ENCODE data around the gene FCER2. TPM values are rescaled to one million over a fixed set of nuclear protein-coding genes. Genes with fewer than 3 reads are reported as not detected.

FCER2 gene
- polyA plus RNA-seq, 3 donors, result 1.1 to 4.1 (median 2.1) TPM

GRCh38 chr19:7715671-7716070, 13.7 kb upstream of the FCER2 start:
- peaks cover 0 to 4% (median 0%) of the 10 kb centered on the region in 3 donors for H3K27me3 Mint-ChIP-seq (ENCODE audit: low read depth in 3 of 3)
- Histone ChIP-seq H3K4me2 (replicated peaks; ENCODE audit: extremely low read depth, low read length, poor library complexity, severe bottlenecking) (no peak overlapping the region), H2AFZ (ENCODE audit: insufficient read depth, low read depth, low read length, poor library complexity, severe bottlenecking) (no peak overlapping the region), H3K4me1 (ENCODE audit: control insufficient read depth in 1 of 2, insufficient read depth in 2 of 2, low read length in 2 of 2) (peaks cover 45 to 49% of the 10 kb centered on the region in 2 donors), H3K79me2 (ENCODE audit: insufficient read depth, low read length) (no peaks in the 10 kb centered on the region), H4K20me1 (ENCODE audit: insufficient read depth, low read length) (no peaks in the 10 kb centered on the region), H3K27ac (ENCODE audit: low read depth in 1 of 2, low read length in 2 of 2) (peak overlapping the region in 1 of 2 donors; percentile 83), H3K27me3 (ENCODE audit: control insufficient read depth in 2 of 2, insufficient read depth in 2 of 2, low read length in 2 of 2) (no peaks in the 10 kb centered on the region), H3K9me3 (replicated peaks in 1 of 2; ENCODE audit: control insufficient read depth in 1 of 2, insufficient read depth in 1 of 2, low read length in 2 of 2) (peaks cover 6 to 7% of the 10 kb centered on the region in 2 donors), H3K36me3 (replicated peaks in 1 of 2; ENCODE audit: control insufficient read depth in 1 of 2, insufficient read depth in 2 of 2, low read length in 2 of 2) (no peaks in the 10 kb centered on the region), H3K4me3 (replicated peaks in 1 of 3; ENCODE audit: low read depth in 2 of 3, low read length in 3 of 3) (no peak overlapping the region), H3K9ac (ENCODE audit: insufficient read depth, low read length, poor library complexity, severe bottlenecking) (no peak overlapping the region)
- H3K4me1 Mint-ChIP-seq, result peaks cover 40% of the 10 kb centered on the region
- TF ChIP-seq, protein P1, sequence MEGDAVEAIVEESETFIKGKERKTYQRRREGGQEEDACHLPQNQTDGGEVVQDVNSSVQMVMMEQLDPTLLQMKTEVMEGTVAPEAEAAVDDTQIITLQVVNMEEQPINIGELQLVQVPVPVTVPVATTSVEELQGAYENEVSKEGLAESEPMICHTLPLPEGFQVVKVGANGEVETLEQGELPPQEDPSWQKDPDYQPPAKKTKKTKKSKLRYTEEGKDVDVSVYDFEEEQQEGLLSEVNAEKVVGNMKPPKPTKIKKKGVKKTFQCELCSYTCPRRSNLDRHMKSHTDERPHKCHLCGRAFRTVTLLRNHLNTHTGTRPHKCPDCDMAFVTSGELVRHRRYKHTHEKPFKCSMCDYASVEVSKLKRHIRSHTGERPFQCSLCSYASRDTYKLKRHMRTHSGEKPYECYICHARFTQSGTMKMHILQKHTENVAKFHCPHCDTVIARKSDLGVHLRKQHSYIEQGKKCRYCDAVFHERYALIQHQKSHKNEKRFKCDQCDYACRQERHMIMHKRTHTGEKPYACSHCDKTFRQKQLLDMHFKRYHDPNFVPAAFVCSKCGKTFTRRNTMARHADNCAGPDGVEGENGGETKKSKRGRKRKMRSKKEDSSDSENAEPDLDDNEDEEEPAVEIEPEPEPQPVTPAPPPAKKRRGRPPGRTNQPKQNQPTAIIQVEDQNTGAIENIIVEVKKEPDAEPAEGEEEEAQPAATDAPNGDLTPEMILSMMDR (IDR thresholded peaks at IDR 0.05), result no peak
- no CpG with 5 or more reads among the region's 1 CpG for WGBS (ENCODE audit: insufficient coverage)
- intact Hi-C loops (cut with micrococcal nuclease), result no loop called here
- DNase-seq, result no peak
- peaks cover 3 to 14% (median 9%) of the 10 kb centered on the region in 7 donors for H3K9me3 Mint-ChIP-seq
- peak overlapping the region; percentile 95 to 99 (median 98) for H3K27ac Mint-ChIP-seq
- peaks cover 0 to 7% of the 10 kb centered on the region in 2 donors for H3K36me3 Mint-ChIP-seq
- H3K4me3 Mint-ChIP-seq, result no peak overlapping the region

GRCh38 chr19:7710616-7711015, 8.7 kb upstream of the FCER2 start:
- H3K27me3 ChIP-seq (ENCODE audit: control insufficient read depth in 2 of 2, insufficient read depth in 2 of 2, low read length in 2 of 2), result no peaks in the 10 kb centered on the region
- no peak overlapping the region for H3K9ac ChIP-seq (ENCODE audit: insufficient read depth, low read length, poor library complexity, severe bottlenecking)
- TF ChIP-seq, protein P1 (IDR thresholded peaks at IDR 0.05), result no peak
- H3K4me2 ChIP-seq (replicated peaks; ENCODE audit: extremely low read depth, low read length, poor library complexity, severe bottlenecking), result no peak overlapping the region
- peak overlapping the region in 1 of 2 donors; percentile 51 for H3K4me3 Mint-ChIP-seq
- DNase-seq, result no peak
- intact Hi-C loops (cut with micrococcal nuclease), result no loop called here
- no peaks in the 10 kb centered on the region for H3K9me3 ChIP-seq (replicated peaks in 1 of 2; ENCODE audit: control insufficient read depth in 1 of 2, insufficient read depth in 1 of 2, low read length in 2 of 2)
- 50% methylated on average over 2 of the region's 5 CpGs for WGBS (ENCODE audit: insufficient coverage)
- peaks cover 0 to 2% (median 0%) of the 10 kb centered on the region in 7 donors for H3K9me3 Mint-ChIP-seq
- no peaks in the 10 kb centered on the region for H3K36me3 ChIP-seq (replicated peaks in 1 of 2; ENCODE audit: control insufficient read depth in 1 of 2, insufficient read depth in 2 of 2, low read length in 2 of 2)
- no peaks in the 10 kb centered on the region for H3K79me2 ChIP-seq (ENCODE audit: insufficient read depth, low read length)
- no peak overlapping the region for H3K4me3 ChIP-seq (replicated peaks in 1 of 3; ENCODE audit: low read depth in 2 of 3, low read length in 3 of 3)
- H3K27ac ChIP-seq (ENCODE audit: low read depth in 1 of 2, low read length in 2 of 2), result peak overlapping the region; percentile 16 to 54
- H3K36me3 Mint-ChIP-seq, result peaks cover 0 to 3% of the 10 kb centered on the region in 2 donors
- peak overlapping the region; percentile 2 to 83 (median 77) for H3K27ac Mint-ChIP-seq
- H4K20me1 ChIP-seq (ENCODE audit: insufficient read depth, low read length), result no peaks in the 10 kb centered on the region
- H2AFZ ChIP-seq (ENCODE audit: insufficient read depth, low read depth, low read length, poor library complexity, severe bottlenecking), result peak overlapping the region; percentile 46
- H3K27me3 Mint-ChIP-seq (ENCODE audit: low read depth in 3 of 3), result peaks cover 0 to 4% (median 4%) of the 10 kb centered on the region in 3 donors
- peaks cover 64% of the 10 kb centered on the region for H3K4me1 Mint-ChIP-seq
- peaks cover 76% of the 10 kb centered on the region in 2 donors for H3K4me1 ChIP-seq (ENCODE audit: control insufficient read depth in 1 of 2, insufficient read depth in 2 of 2, low read length in 2 of 2)
